Left colon (tissue), 2 donors: ENCODE results near the gene CTU2. TPM values are rescaled to one million over a fixed set of nuclear protein-coding genes. Genes with fewer than 3 reads are reported as not detected.

Source experiments
- ATAC-seq: fragments of 200-7000 bp; cut with Tn5 transposase; one replicate; pipeline ENCODE4 v1.9.1; 2020; ENCODE audit warnings: mild to moderate bottlenecking, moderate library complexity
- DNase-seq, 2 donors: peaks; one replicate each; pipeline ENCODE4 v3.0.0-alpha.2; 2020
- intact Hi-C, 2 donors: fragments of 100-400 bp; cut with DNase I in 1 of 2; cut with micrococcal nuclease in 1 of 2; formaldehyde crosslinking; loops; one replicate each; pipeline versions ENCODE4 v1.11.2 to v1.14.0; 2022; cut with DNase I, micrococcal nuclease
- total RNA-seq, 2 donors: library from RNA; stranded (reverse); fragmentation: NEBNext Ultra II Directional; extraction: Animal tissue kit (Norgen Biotek cat#: 25700); gene quantifications; one replicate each; pipeline ENCODE4 v1.2.1, GENCODE V29; 2021
- donor health status: DM: no; HTN: no; CAD: no.
- donor health status: DM: yes; HTN: yes; CAD: no.

The CTU2 gene
- total RNA-seq, 2 donors from 2014 or later: 9.8 to 15.0 TPM

- intact Hi-C loops: no loop called here
- DNase-seq (no peak), ATAC-seq (no peak)
These were observed 29.8 kb downstream of the CTU2 start for GRCh38 chr16:88736088-88736487.

DNA sequence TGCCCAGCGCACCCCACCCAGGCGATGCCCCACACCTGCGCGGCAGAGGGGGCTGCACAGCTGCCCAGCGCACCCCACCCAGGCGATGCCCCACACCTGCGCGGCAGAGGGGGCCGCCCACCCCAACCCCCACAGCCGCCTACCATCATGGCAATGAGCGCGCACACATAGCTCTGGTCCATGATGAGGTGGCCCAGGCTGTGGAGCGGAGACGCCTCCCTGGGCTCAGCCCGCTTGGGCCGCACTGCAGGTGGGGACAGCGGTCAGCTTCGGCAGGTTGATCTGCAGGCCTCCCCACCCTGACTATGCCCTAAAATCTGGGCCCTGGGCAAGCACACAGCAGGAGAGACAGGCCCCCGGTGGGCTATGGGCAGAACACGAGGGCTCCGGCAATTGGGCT is 30.2 kb downstream of the CTU2 start:
- ATAC-seq (no peak), DNase-seq (no peak)
- intact Hi-C loops: no loop called here

- DNase-seq: peak; percentile 70 to 76
- intact Hi-C loops: no loop called here
- peak; percentile 87 for ATAC-seq
These were observed 31.2 kb downstream of the CTU2 start for GRCh38 chr16:88737298-88738150.

DNA sequence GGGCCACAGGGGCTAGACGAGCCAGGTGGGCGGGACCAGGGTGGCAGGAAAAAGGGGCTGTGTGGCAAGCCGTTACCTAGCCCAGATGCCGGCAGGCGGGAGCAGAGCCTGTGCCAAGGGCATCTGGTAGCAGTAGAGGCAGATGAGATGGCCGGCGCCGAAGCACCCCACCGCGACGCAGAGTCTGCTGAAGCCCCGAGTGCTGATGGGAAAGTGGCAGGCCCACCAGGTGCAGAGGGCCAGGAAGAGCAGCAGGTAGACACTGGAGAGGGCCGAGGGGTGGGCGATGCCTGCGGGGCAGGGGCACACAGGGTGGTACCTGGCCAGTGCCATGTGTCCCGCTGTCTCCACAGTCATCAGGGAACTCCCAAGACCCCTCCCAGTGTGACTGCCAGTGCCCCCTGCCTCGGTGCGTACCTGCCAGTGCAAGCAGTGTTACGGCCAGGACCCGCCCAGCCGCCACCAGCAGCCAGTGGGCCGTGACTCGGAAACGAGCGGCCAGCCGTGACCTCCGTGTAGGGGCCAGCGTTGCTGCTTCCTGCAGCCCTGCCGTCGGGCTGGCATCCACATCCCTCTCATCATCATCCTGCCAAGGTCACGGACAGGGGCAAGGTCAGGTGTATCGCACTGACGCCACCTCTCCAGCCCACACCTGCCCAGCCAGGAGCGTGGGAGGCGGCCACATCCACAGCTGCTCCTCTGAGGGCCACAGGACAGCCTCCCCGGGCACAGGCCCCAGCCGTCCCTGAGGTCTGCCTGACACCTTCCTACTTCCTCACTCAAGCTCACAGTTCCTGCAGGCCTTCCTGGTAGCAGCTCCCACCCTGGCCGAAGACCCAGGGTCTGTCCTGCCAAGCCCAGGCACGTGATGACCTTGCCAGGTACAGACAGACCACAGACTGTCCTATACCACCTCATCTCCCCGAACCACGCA is 32.1 kb downstream of the CTU2 start:
- ATAC-seq (no peak), DNase-seq (no peak)
- intact Hi-C loops: no loop called here

GRCh38 chr16:88739139-88739976 is 33.1 kb downstream of the CTU2 start:
- intact Hi-C loops: no loop called here
- no peak for DNase-seq
- ATAC-seq: no peak

DNA sequence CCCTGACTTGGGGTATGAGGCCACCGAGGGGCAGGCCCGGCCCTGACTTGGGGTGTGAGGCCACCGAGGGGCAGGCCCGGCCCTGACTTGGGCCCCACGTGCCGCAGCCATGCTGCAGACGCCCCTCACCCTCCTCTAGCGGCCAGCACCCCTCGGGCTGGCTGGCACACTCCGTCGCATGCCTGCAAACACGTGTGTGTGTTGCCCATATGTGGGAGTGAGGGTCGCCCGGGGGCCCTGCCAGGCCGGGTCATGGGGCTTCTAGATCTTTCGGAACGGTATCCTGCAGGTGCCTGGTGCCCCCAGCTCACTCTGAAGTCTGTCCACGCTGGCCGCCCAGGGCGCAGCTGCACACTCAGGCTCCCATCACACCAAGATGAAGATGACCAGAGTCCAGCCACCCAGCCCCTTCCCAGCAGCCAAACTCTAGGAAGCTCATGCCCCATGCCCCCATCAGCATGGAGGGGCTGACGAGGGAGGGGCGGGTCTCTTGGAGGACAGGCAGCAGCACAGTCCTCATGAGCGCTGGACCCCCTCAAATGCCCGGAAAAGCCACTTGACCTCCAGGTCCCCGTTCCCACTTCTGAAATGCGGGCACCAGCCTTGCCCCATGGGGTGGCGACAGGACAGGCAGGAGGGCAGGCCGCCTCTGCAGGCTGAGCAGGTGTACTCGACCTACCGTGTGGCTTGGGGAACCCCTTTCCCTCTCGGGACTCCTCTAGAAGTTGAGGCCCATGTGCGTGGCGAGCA is 33.8 kb downstream of the CTU2 start:
- no peak for DNase-seq
- intact Hi-C loops: loop anchor here in 1 of 2 donors (5.0 kb wide), 1 partner anchor 47 kb away; the partner anchor contains the start of gene PIEZO1
- no peak for ATAC-seq

- DNase-seq: no peak
- intact Hi-C loops: loop anchor here in 1 of 2 donors (5.0 kb wide), 1 partner anchor 47 kb away; the partner anchor contains the start of gene PIEZO1
- no peak for ATAC-seq
These were observed 34.4 kb downstream of the CTU2 start for GRCh38 chr16:88740727-88741055.

DNA sequence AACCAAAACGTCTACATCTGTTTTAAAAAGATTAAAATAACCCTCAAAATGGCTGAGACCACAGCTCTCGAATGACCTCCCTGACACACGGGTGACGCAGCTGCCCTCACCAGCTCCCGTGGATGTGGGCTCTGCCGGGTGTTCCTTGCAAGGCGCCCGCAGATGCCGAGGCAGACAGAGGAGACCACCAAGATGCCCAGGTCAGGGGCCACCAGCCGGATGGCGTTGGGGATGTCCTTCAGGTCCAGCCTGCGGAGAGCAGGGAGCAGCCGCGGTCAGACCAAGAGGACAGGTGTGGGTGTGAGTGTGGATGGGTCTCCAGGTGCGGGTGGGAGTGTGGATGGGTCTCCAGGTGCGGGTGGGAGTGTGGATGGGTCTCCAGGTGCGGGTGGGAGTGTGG is 35.1 kb downstream of the CTU2 start:
- DNase-seq: no peak
- no peak for ATAC-seq
- intact Hi-C loops: loop anchor here in 1 of 2 donors (5.0 kb wide), 1 partner anchor 46 kb away; the partner anchor contains the start of gene PIEZO1

DNA sequence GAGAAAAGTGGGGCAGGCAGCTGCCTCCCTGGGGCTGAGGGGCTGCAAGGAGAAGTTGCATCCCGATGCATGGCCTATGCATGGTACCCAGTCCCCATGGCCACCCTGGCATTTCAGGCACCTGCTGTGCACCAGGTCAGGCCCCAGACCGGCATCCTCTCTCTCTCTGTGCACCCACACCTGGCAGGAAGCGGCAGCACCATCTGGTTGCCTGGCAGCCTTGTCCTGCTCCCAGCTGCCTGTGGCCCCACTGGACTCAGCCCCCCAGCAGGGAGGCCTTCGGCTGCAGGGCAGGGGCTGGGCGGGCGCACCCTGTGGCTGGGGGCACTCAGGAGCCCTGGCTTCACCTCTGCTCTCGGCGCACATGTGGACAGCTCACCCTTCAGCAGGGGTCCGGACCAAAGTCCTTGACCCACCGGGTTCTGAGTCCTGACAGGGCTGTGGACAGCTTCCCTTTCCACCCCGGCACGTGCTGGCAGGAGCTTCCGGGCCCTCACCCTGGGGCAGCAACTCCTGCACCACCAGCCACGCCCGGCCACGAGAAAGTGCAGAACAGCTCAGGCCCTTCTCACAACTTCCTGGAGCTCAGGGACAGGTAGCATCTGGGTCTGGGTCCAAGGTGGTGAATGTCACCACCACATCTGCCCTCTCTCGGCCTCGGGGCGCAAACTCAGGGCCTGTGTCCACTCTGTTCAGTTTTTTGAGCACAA is 36.7 kb downstream of the CTU2 start:
- DNase-seq: peak in 1 of 2 donors; percentile 53
- ATAC-seq: peak; percentile 48
- intact Hi-C loops: loop anchor here in 1 of 2 donors (5.0 kb wide), 1 partner anchor 44 kb away; the partner anchor contains the start of gene PIEZO1

- ATAC-seq: peak; percentile 74
- DNase-seq: peak; percentile 77 to 92
- intact Hi-C loops: loop anchor here in 1 of 2 donors (5.0 kb wide), 1 partner anchor 43 kb away; the partner anchor contains the start of gene PIEZO1
These were observed 37.6 kb downstream of the CTU2 start for GRCh38 chr16:88743693-88744576.

DNA sequence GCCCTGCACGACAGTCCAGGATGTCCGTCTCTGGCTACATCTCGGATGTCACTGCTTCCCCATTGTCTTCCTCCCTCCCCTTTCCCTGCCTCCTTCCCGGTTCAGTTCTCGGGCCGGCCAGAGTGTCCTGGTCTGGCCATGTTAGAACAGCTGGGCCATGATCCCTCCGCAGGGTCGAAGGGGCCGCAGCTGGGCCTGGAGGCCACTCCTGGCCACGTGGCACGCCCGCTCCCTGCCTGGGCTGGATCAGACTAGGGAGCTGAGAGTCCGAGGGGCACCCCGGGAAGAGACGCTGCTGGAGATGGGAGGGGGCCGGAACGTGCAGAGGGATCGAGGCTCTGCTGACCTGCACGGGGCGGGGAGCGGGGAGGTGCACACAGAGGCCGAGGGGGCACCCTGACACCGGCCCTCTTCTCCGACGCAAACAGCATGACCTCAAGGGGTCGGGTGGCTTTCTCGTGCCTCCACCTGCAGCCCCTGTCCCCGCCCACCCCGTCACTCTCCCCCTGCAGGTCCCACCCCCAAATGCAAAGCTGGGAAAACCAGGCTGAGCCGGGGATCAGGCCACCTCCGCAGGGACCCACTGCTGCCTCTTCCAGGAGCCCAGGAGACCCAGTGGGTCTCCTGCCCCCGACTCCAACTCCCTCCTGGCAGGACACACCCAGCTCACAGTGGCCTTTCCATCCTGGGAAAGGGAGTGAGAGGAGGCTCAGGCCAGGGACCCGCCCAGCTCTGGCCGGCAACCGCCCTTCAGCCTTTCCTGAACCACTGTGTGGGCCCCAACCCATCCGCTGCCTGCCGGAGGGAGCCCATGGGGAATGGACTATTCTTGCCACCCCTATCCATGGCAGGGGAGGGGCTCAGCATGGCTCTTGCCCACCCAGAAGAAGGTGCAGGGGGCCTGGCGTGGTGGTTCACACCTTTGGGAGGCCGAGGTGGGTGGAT is 38.5 kb downstream of the CTU2 start:
- intact Hi-C loops: loop anchor here (5.0 kb wide), 2 partner anchors 37 to 42 kb away; partner anchors contain the start of gene PIEZO1 (in 1 of the 2)
- ATAC-seq (peak; percentile 40), DNase-seq (no peak)

GRCh38 chr16:88746506-88746905 is 40.2 kb downstream of the CTU2 start:
- intact Hi-C loops: loop anchor here in 1 of 2 donors (5.0 kb wide), 1 partner anchor 36 kb away; no protein-coding TSS in a partner anchor
- DNase-seq (peak in 1 of 2 donors; percentile 68), ATAC-seq (no peak)

GRCh38 chr16:88747588-88748301 is 41.4 kb downstream of the CTU2 start:
- DNase-seq (peak; percentile 74 to 78), ATAC-seq (peak; percentile 81)
- intact Hi-C loops: loop anchor here in 1 of 2 donors (5.0 kb wide), 1 partner anchor 35 kb away; no protein-coding TSS in a partner anchor

DNA sequence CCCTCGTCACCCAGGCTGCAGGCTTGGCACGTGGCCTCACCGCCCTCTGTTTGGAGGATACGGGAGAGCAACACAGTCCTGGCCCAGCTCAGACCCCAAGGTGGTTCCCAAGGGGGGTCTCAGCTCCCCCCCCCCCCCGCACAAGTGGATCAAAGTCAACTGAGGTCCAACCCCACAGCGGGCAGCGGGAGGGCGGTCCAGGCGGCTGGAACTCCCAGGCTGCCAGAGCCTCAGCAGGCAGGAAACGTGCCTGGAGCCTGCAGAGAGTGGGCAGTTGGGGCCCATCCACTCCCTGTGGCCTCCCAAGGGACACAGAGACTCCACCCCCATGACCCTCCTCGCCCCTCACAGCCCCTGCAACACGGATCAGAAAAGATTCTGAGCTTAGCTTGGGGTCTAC is 42.1 kb downstream of the CTU2 start:
- ATAC-seq: no peak
- intact Hi-C loops: loop anchor here in 1 of 2 donors (5.0 kb wide), 1 partner anchor 34 kb away; no protein-coding TSS in a partner anchor
- no peak for DNase-seq
